HCT116 (cell line): ENCODE measurements around the gene CEACAM5. TPM values are rescaled to one million over a fixed set of nuclear protein-coding genes. Genes with fewer than 3 reads are reported as not detected.

Experiments
- ATAC-seq: fragments of 200-7000 bp; cut with Tn5 transposase; 2 replicates; pipeline ENCODE4 v1.9.1; 2020; ENCODE audit warnings: mild to moderate bottlenecking, moderate library complexity
- BruUV-seq: library from RNA; stranded (reverse); fragments of 400-500 nt; replicated peaks from 2 replicates; lab custom pipeline; 2021; lab: Mats Ljungman, UMichigan
- CTCF ChIA-PET: fragments of 300-600 bp; sonication (Branson Sonifier 250); formaldehyde crosslinking; loops from one replicate; lab custom pipeline; 2021; ENCODE audit warnings: antibody characterized with exemption; lab: Charles Lee
- POLR2A ChIA-PET: fragments of 300-600, 350-600 bp; sonication (Branson Sonifier 250); formaldehyde crosslinking; loops from one replicate; lab custom pipeline; 2021; ENCODE audit warnings: antibody characterized with exemption; lab: Charles Lee
- RAD21 ChIA-PET, 2 experiments: fragments of 300-600 bp; sonication (Branson Sonifier 250); formaldehyde crosslinking; loops; one replicate each; lab custom pipeline; 2023; ENCODE audit warnings: low total read pairs in 2 of 2; ENCODE audit not compliant: uncharacterized antibody in 2 of 2, unreplicated experiment in 2 of 2, low non-redundant PET in 1 of 2; lab: Charles Lee
- DNase-seq: peaks from one replicate; pipeline ENCODE4 v3.0.0-alpha.2; 2010; ENCODE audit warnings: low read depth, low spot score
- H2AFZ ChIP-seq: fragments of 200-600 bp; shearing (Covaris generic), sonication (generic); 2 replicates; pipeline ENCODE4 v1.6.1; 2017; ENCODE audit warnings: low read depth, mixed run types, mixed read lengths, antibody characterized with exemption, low read length; ENCODE audit not compliant: poor library complexity, severe bottlenecking
- H3K27ac ChIP-seq: 2 replicates; pipeline ENCODE4 v1.5.1; 2012; ENCODE audit warnings: low read depth, low read length
- H3K27me3 ChIP-seq: fragments of 200-600 bp; sonication (generic); 2 replicates; pipeline ENCODE4 v1.6.1; 2016; ENCODE audit warnings: mixed run types, low read length, mixed read lengths; ENCODE audit not compliant: insufficient read depth
- H3K36me3 ChIP-seq, 2 experiments: fragments of 200-500 bp in 1 of 2; fragments of 200-600 bp in 1 of 2; sonication (Bioruptor generic) in 1 of 2; sonication (generic) in 1 of 2; 2 replicates each; pipeline versions ENCODE4 v1.5.1 to v1.6.1; 2014 to 2016; ENCODE audit warnings: low read length in 2 of 2, inconsistent platforms in 1 of 2, mixed read lengths in 1 of 2, mixed run types in 1 of 2; ENCODE audit not compliant: insufficient read depth in 2 of 2, control insufficient read depth in 1 of 2
- H3K4me1 ChIP-seq, 2 experiments: fragments of 200-600 bp in 1 of 2; sonication (generic) in 1 of 2; 2 replicates each; pipeline versions ENCODE4 v1.5.1 to v1.6.1; 2012 to 2017; ENCODE audit warnings: low read length in 2 of 2, inconsistent platforms in 1 of 2, mild to moderate bottlenecking in 1 of 2, mixed read lengths in 1 of 2, mixed run types in 1 of 2, moderate library complexity in 1 of 2; ENCODE audit not compliant: insufficient read depth in 2 of 2, control insufficient read depth in 1 of 2
- H3K4me2 ChIP-seq: fragments of 200-600 bp; sonication (generic); 2 replicates; pipeline ENCODE4 v1.6.1; 2017; ENCODE audit warnings: mixed run types, low read length, mixed read lengths
- H3K4me3 ChIP-seq, 2 experiments: fragments of 200-600 bp in 1 of 2; sonication (generic) in 1 of 2; replicated peaks in 1 of 2; 2 replicates each; pipeline ENCODE4 v1.5.1; 2011 to 2016; ENCODE audit warnings: low read length in 2 of 2, control low read depth in 1 of 2, low read depth in 1 of 2, mild to moderate bottlenecking in 1 of 2, mixed read lengths in 1 of 2, mixed run types in 1 of 2
- H3K79me2 ChIP-seq: fragments of 200-600 bp; sonication (generic); 2 replicates; pipeline ENCODE4 v1.6.1; 2017; ENCODE audit warnings: mild to moderate bottlenecking, mixed run types, low read length, moderate library complexity, mixed read lengths; ENCODE audit not compliant: insufficient read depth
- H3K9ac ChIP-seq: fragments of 200-600 bp; sonication (generic); 2 replicates; pipeline ENCODE4 v1.6.1; 2016; ENCODE audit warnings: low read length, mixed read lengths
- H3K9me2 ChIP-seq: fragments of 200-600 bp; sonication (generic), shearing (Covaris generic); 2 replicates; pipeline ENCODE4 v1.6.1; 2017; ENCODE audit warnings: mixed run types, mild to moderate bottlenecking, moderate library complexity; ENCODE audit not compliant: insufficient read depth
- H3K9me3 ChIP-seq, 2 experiments: fragments of 200-500 bp in 1 of 2; fragments of 200-600 bp in 1 of 2; sonication (Bioruptor generic) in 1 of 2; sonication (generic) in 1 of 2; 2 replicates each; pipeline ENCODE4 v1.6.1; 2014 to 2017; ENCODE audit warnings: low read length in 2 of 2, mixed read lengths in 2 of 2, inconsistent platforms in 1 of 2, low read depth in 1 of 2, mild to moderate bottlenecking in 1 of 2, mixed run types in 1 of 2, moderate library complexity in 1 of 2; ENCODE audit not compliant: control insufficient read depth in 1 of 2, insufficient read depth in 1 of 2
- H4K20me1 ChIP-seq: fragments of 200-600 bp; sonication (generic), shearing (Covaris generic); 2 replicates; pipeline ENCODE4 v1.6.1; 2017; ENCODE audit warnings: mixed run types, mild to moderate bottlenecking, moderate library complexity; ENCODE audit not compliant: insufficient read depth
- CBX3 ChIP-seq: IDR thresholded peaks from 2 replicates; pipeline ENCODE4 v1.6.1; 2012; ENCODE audit warnings: low read depth
- CTCF ChIP-seq, 3 experiments: fragments of 200-600 bp in 1 of 3; sonication (generic) in 1 of 3; IDR thresholded peaks in 2 of 3; conservative IDR thresholded peaks in 1 of 3; 2 replicates each; pipeline ENCODE4 v1.5.1; 2012 to 2017; ENCODE audit warnings: low read depth in 2 of 3, low read length in 2 of 3, antibody characterized with exemption in 1 of 3, borderline replicate concordance in 1 of 3, control low read depth in 1 of 3, mild to moderate bottlenecking in 1 of 3, mixed read lengths in 1 of 3, mixed run types in 1 of 3, moderate library complexity in 1 of 3; ENCODE audit not compliant: insufficient read depth in 1 of 3
- EZH2 ChIP-seq: fragments of 200-600 bp; sonication (generic); IDR thresholded peaks from 2 replicates; pipeline ENCODE4 v1.6.1; 2017; ENCODE audit warnings: antibody characterized with exemption, mixed run types
- EZH2phosphoT487 ChIP-seq: fragments of 200-600 bp; IDR thresholded peaks from 2 replicates; pipeline ENCODE4 v1.6.1; 2018; ENCODE audit warnings: antibody characterized with exemption, borderline replicate concordance
- POLR2A ChIP-seq: IDR thresholded peaks from 2 replicates; pipeline ENCODE4 v1.7.0; 2011; ENCODE audit warnings: borderline replicate concordance; ENCODE audit not compliant: insufficient read depth, insufficient read length; ENCODE audit errors: extremely low read depth
- RAD21 ChIP-seq: IDR thresholded peaks from 2 replicates; pipeline ENCODE4 v1.6.1; 2012; ENCODE audit warnings: low read depth, mild to moderate bottlenecking
- REST ChIP-seq: IDR thresholded peaks from 2 replicates; pipeline ENCODE4 v1.6.1; 2012; ENCODE audit warnings: low read depth
- SP1 ChIP-seq: IDR thresholded peaks from 2 replicates; pipeline ENCODE4 v1.6.1; 2012; ENCODE audit warnings: low read depth
- SRF ChIP-seq: IDR thresholded peaks from 2 replicates; pipeline ENCODE4 v1.6.1; 2012; ENCODE audit warnings: low read depth
- YY1 ChIP-seq: IDR thresholded peaks from 2 replicates; pipeline ENCODE4 v1.6.1; 2011; ENCODE audit warnings: low read length, low read depth, moderate library complexity, mild to moderate bottlenecking; ENCODE audit not compliant: insufficient replicate concordance; ENCODE audit errors: extremely low read depth
- ZBTB33 ChIP-seq: IDR thresholded peaks from 2 replicates; pipeline ENCODE4 v1.6.1; 2011; ENCODE audit warnings: mild to moderate bottlenecking, low read length, moderate library complexity; ENCODE audit not compliant: insufficient replicate concordance; ENCODE audit errors: extremely low read depth
- intact Hi-C: fragments of 100-400 bp; cut with micrococcal nuclease; formaldehyde crosslinking; loops from 2 replicates; pipeline ENCODE4 v1.10.0; 2022
- total RNA-seq: library from RNA; stranded (reverse); gene quantifications from one replicate; pipeline ENCODE4 v1.2.1, GENCODE V29; 2021; ENCODE audit not compliant: unreplicated experiment

CEACAM5 gene
- total RNA-seq, 1 experiment from 2014 or later: 0.22 TPM

- no peak for TF ChIP-seq REST
- TF ChIP-seq ZBTB33: no peak
- TF ChIP-seq YY1: no peak
- TF ChIP-seq EZH2: no peak
- no peak for TF ChIP-seq POLR2A
These were observed 26.2 kb downstream of the CEACAM5 start (continued) for GRCh38 chr19:41734585-41734984.

GRCh38 chr19:41735071-41735600 lies 26.7 kb downstream of the CEACAM5 start:
- CTCF ChIA-PET: interaction anchor here (1.7 kb wide), 1 partner anchor 18 kb away, joined by 7 read pairs; no protein-coding TSS in a partner anchor
- no peak overlapping the region for H3K9ac ChIP-seq
- no peaks in the 10 kb centered on the region for H3K36me3 ChIP-seq
- H3K27me3 ChIP-seq: peaks cover 66% of the 10 kb centered on the region
- H3K9me2 ChIP-seq: no peaks in the 10 kb centered on the region
- H3K79me2 ChIP-seq: no peaks in the 10 kb centered on the region
- BruUV-seq: no TSS peak
- DNase-seq: no peak
- no peak overlapping the region for H3K4me2 ChIP-seq
- no peak overlapping the region for H3K27ac ChIP-seq
- no peaks in the 10 kb centered on the region for H4K20me1 ChIP-seq
- RAD21 ChIA-PET: no interaction called here
- no peak overlapping the region for H3K4me3 ChIP-seq
- no peaks in the 10 kb centered on the region for H3K4me1 ChIP-seq
- H3K9me3 ChIP-seq: no peaks in the 10 kb centered on the region
- no peak overlapping the region for H2AFZ ChIP-seq
- no peak for ATAC-seq
- intact Hi-C loops: no loop called here
- POLR2A ChIA-PET: no interaction called here
- TF ChIP-seq ZBTB33 (no peak), POLR2A (no peak), CBX3 (no peak), YY1 (no peak), CTCF (IDR thresholded peaks at IDR 0.05 in 2 of 3, conservative IDR thresholded peaks at IDR 0.05 in 1 of 3; ENCODE audit: borderline replicate concordance in 1 of 3, insufficient read depth in 1 of 3, low read depth in 2 of 3, low read length in 2 of 3) (no peak), RAD21 (no peak), SRF (no peak), EZH2phosphoT487 (no peak), SP1 (no peak)
